K562 (cell line): ENCODE measurements around the gene IRF9. TPM values are rescaled to one million over a fixed set of nuclear protein-coding genes. Genes with fewer than 3 reads are reported as not detected.

ENCODE experiments used
- NR1H2 ChIP-seq: sonication (generic); formaldehyde crosslinking; IDR thresholded peaks from 2 replicates; pipeline ENCODE4 v1.4.0; 2020; ENCODE audit warnings: mild to moderate bottlenecking, missing genetic modification reagents
- PCBP2 ChIP-seq: fragments of 200-400 bp; formaldehyde crosslinking; IDR thresholded peaks from 2 replicates; pipeline ENCODE4 v1.6.1; 2018; ENCODE audit warnings: low read length, low read depth, mild to moderate bottlenecking, moderate library complexity; ENCODE audit not compliant: poor library complexity, severe bottlenecking
- RAD51 ChIP-seq: fragments of 450-650 bp; IDR thresholded peaks from 2 replicates; pipeline ENCODE4 v1.7.1; 2016; ENCODE audit warnings: low read depth, mild to moderate bottlenecking, borderline replicate concordance
- TAF9B ChIP-seq: fragments of 450-650 bp; IDR thresholded peaks from 2 replicates; pipeline ENCODE4 v1.6.1; 2018; ENCODE audit warnings: mild to moderate bottlenecking; ENCODE audit not compliant: partially characterized antibody
- ZNF551 ChIP-seq: fragments of 250-450 bp; sonication (Bioruptor Pico); IDR thresholded peaks from 2 replicates; pipeline ENCODE4 v1.5.0; 2021; ENCODE audit warnings: mild to moderate bottlenecking, moderate library complexity
- polyA plus RNA-seq, 8 experiments: library from polyadenylated mRNA; depleted of rRNA in 4 of 8; stranded (reverse) in 5 of 8; unstranded in 3 of 8; fragments of >200 nt; fragmentation: Nextera tagmentation in 2 of 8; fragmentation: Illumina TruSeq in 1 of 8; extraction: Ambion mirVana in 2 of 8; extraction: Trizol in 1 of 8; gene quantifications; 2 replicates each; pipeline versions ENCODE4 v1.2.1 to v1.2.3, GENCODE V29; 2011 to 2014; ENCODE audit warnings: inconsistent platforms in 1 of 8, missing spikeins in 1 of 8
- total RNA-seq, 7 experiments: library from RNA; depleted of rRNA in 6 of 7; stranded (reverse); fragments of >200 nt in 6 of 7; fragmentation: Illumina TruSeq in 2 of 7; extraction: Trizol in 2 of 7; gene quantifications; 2 replicates each; pipeline versions ENCODE4 v1.2.1 to v1.2.3, GENCODE V29; 2011 to 2021; ENCODE audit warnings: low replicate concordance in 1 of 7
- TF ChIP-seq, protein P1 (sequence below): sonication (generic); formaldehyde crosslinking; IDR thresholded peaks from 2 replicates; pipeline ENCODE4 v1.8.0; 2023; ENCODE audit warnings: missing genetic modification reagents, mild to moderate bottlenecking, borderline replicate concordance
- TF ChIP-seq, protein P2 (sequence below): sonication (generic); IDR thresholded peaks from 2 replicates; pipeline ENCODE4 v1.6.1; 2016

The IRF9 gene
- total and polyA plus RNA-seq, 9 of the 15 experiments (the other 6 are each of a cell fraction or from before 2014, with no cell fraction given), result 0.79 to 14.8 (median 6.1) TPM

DNA sequence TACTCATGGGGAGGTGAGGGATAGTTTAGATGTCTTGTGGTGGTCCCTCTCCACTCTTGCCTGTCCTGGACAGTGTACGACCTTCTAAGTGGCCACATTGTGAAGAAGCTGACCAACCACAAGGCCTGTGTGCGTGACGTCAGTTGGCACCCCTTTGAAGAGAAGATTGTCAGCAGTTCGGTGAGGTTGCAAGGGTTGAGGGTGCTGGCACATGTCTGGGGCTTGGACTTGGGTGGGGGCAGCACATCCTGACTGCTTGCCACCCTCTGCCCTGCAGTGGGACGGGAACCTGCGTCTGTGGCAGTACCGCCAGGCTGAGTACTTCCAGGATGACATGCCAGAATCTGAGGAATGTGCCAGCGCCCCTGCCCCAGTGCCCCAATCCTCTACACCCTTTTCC, 38.2 kb upstream of the IRF9 start (continued):
- TF ChIP-seq, protein P1, sequence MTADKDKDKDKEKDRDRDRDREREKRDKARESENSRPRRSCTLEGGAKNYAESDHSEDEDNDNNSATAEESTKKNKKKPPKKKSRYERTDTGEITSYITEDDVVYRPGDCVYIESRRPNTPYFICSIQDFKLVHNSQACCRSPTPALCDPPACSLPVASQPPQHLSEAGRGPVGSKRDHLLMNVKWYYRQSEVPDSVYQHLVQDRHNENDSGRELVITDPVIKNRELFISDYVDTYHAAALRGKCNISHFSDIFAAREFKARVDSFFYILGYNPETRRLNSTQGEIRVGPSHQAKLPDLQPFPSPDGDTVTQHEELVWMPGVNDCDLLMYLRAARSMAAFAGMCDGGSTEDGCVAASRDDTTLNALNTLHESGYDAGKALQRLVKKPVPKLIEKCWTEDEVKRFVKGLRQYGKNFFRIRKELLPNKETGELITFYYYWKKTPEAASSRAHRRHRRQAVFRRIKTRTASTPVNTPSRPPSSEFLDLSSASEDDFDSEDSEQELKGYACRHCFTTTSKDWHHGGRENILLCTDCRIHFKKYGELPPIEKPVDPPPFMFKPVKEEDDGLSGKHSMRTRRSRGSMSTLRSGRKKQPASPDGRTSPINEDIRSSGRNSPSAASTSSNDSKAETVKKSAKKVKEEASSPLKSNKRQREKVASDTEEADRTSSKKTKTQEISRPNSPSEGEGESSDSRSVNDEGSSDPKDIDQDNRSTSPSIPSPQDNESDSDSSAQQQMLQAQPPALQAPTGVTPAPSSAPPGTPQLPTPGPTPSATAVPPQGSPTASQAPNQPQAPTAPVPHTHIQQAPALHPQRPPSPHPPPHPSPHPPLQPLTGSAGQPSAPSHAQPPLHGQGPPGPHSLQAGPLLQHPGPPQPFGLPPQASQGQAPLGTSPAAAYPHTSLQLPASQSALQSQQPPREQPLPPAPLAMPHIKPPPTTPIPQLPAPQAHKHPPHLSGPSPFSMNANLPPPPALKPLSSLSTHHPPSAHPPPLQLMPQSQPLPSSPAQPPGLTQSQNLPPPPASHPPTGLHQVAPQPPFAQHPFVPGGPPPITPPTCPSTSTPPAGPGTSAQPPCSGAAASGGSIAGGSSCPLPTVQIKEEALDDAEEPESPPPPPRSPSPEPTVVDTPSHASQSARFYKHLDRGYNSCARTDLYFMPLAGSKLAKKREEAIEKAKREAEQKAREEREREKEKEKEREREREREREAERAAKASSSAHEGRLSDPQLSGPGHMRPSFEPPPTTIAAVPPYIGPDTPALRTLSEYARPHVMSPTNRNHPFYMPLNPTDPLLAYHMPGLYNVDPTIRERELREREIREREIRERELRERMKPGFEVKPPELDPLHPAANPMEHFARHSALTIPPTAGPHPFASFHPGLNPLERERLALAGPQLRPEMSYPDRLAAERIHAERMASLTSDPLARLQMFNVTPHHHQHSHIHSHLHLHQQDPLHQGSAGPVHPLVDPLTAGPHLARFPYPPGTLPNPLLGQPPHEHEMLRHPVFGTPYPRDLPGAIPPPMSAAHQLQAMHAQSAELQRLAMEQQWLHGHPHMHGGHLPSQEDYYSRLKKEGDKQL (CRISPR knock-in tag), result no peak
- TF ChIP-seq, protein P2, sequence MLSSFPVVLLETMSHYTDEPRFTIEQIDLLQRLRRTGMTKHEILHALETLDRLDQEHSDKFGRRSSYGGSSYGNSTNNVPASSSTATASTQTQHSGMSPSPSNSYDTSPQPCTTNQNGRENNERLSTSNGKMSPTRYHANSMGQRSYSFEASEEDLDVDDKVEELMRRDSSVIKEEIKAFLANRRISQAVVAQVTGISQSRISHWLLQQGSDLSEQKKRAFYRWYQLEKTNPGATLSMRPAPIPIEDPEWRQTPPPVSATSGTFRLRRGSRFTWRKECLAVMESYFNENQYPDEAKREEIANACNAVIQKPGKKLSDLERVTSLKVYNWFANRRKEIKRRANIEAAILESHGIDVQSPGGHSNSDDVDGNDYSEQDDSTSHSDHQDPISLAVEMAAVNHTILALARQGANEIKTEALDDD, result no peak
- TF ChIP-seq NR1H2 (CRISPR knock-in tag) (no peak), RAD51 (no peak), PCBP2 (no peak), TAF9B (no peak), ZNF551 (CRISPR knock-in tag) (no peak)
- TF ChIP-seq, all 486 proteins: peak for 0
